ENCODE data around the gene SCLT1. TPM values are rescaled to one million over a fixed set of nuclear protein-coding genes. Genes with fewer than 3 reads are reported as not detected.

SCLT1 gene
- polyA plus RNA-seq, 1 donor from 2014 or later: 12.8 TPM

- Histone ChIP-seq H3K9me3 (ENCODE audit: low read length) (no peaks in the 10 kb centered on the region), H3K36me3 (ENCODE audit: insufficient read depth, low read length) (no peaks in the 10 kb centered on the region), H4K20me1 (ENCODE audit: insufficient read depth) (no peaks in the 10 kb centered on the region), H3K9me2 (ENCODE audit: insufficient read depth, low read length) (no peaks in the 10 kb centered on the region), H3K27ac (ENCODE audit: low read length) (no peak overlapping the region), H3F3A (ENCODE audit: insufficient read depth, low read length, poor library complexity, severe bottlenecking) (no peaks in the 10 kb centered on the region), H3K79me2 (replicated peaks; ENCODE audit: insufficient read depth, low read length) (no peaks in the 10 kb centered on the region), H3K4me2 (ENCODE audit: low read length) (no peak overlapping the region), H3K9ac (ENCODE audit: low read length) (no peak overlapping the region), H3K27me3 (ENCODE audit: insufficient read depth, low read depth, low read length) (no peaks in the 10 kb centered on the region), H2AFZ (ENCODE audit: low read depth, low read length) (no peak overlapping the region), H3K4me3 (ENCODE audit: low read length) (no peak overlapping the region)
- TF ChIP-seq TAF1 (IDR thresholded peaks at IDR 0.05; ENCODE audit: low read depth): no peak
- TF ChIP-seq MXI1 (conservative IDR thresholded peaks at IDR 0.05; ENCODE audit: poor library complexity, severe bottlenecking): no peak
- no peak for TF ChIP-seq RAD21 (conservative IDR thresholded peaks at IDR 0.05)
- TF ChIP-seq REST (IDR thresholded peaks at IDR 0.05; ENCODE audit: borderline replicate concordance): no peak
- no peak for TF ChIP-seq CTCF (IDR thresholded peaks at IDR 0.05; ENCODE audit: poor library complexity, severe bottlenecking)
- no peak for TF ChIP-seq POLR2AphosphoS5 (IDR thresholded peaks at IDR 0.05)
- TF ChIP-seq EZH2 (IDR thresholded peaks at IDR 0.05; ENCODE audit: borderline replicate concordance, insufficient read depth, low read length, poor library complexity, severe bottlenecking): no peak
- TF ChIP-seq EP300 (conservative IDR thresholded peaks at IDR 0.05; ENCODE audit: poor library complexity, severe bottlenecking): no peak
- no peak for TF ChIP-seq SMC3 (conservative IDR thresholded peaks at IDR 0.05; ENCODE audit: poor library complexity)
These were observed 227.1 kb downstream of the SCLT1 start for GRCh38 chr4:128866269-128866668.

GRCh38 chr4:128865132-128865531 is 228.2 kb downstream of the SCLT1 start:
- Histone ChIP-seq H4K20me1 (ENCODE audit: insufficient read depth) (no peaks in the 10 kb centered on the region), H3K36me3 (ENCODE audit: insufficient read depth, low read length) (no peaks in the 10 kb centered on the region), H3F3A (ENCODE audit: insufficient read depth, low read length, poor library complexity, severe bottlenecking) (no peaks in the 10 kb centered on the region), H3K9ac (ENCODE audit: low read length) (no peak overlapping the region), H3K27ac (ENCODE audit: low read length) (no peak overlapping the region), H3K27me3 (ENCODE audit: insufficient read depth, low read depth, low read length) (no peaks in the 10 kb centered on the region), H3K9me2 (ENCODE audit: insufficient read depth, low read length) (no peaks in the 10 kb centered on the region), H3K4me2 (ENCODE audit: low read length) (no peak overlapping the region), H2AFZ (ENCODE audit: low read depth, low read length) (no peak overlapping the region), H3K9me3 (ENCODE audit: low read length) (no peaks in the 10 kb centered on the region), H3K4me3 (ENCODE audit: low read length) (no peak overlapping the region), H3K79me2 (replicated peaks; ENCODE audit: insufficient read depth, low read length) (no peaks in the 10 kb centered on the region)
- TF ChIP-seq TAF1 (IDR thresholded peaks at IDR 0.05; ENCODE audit: low read depth): no peak

All from neural cell (in vitro differentiated cells).